Measurements from ENCODE around the gene POLR2J.

- TF ChIP-seq SP1 (IDR thresholded peaks at IDR 0.05) (no peak), LEF1 (IDR thresholded peaks at IDR 0.05; ENCODE audit: borderline replicate concordance) (no peak), FOXM1 (IDR thresholded peaks at IDR 0.05; ENCODE audit: borderline replicate concordance) (no peak), ZNF384 (IDR thresholded peaks at IDR 0.05) (no peak), FOXK2 (IDR thresholded peaks at IDR 0.05) (no peak), BHLHE40 (IDR thresholded peaks at IDR 0.05; ENCODE audit: borderline replicate concordance) (no peak), CTBP1 (IDR thresholded peaks at IDR 0.05; ENCODE audit: borderline replicate concordance) (no peak), HDGF (IDR thresholded peaks at IDR 0.05; ENCODE audit: borderline replicate concordance) (no peak), L3MBTL2 (conservative IDR thresholded peaks at IDR 0.05) (no peak)
Measured at GRCh38 chr7:102469972-102470825, 8.5 kb downstream of the POLR2J start.
